ENCODE data around the gene CRYL1. TPM values are rescaled to one million over a fixed set of nuclear protein-coding genes. Genes with fewer than 3 reads are reported as not detected.

Gene CRYL1
- total RNA-seq, 1 donor from 2014 or later: 24.9 TPM

DNA sequence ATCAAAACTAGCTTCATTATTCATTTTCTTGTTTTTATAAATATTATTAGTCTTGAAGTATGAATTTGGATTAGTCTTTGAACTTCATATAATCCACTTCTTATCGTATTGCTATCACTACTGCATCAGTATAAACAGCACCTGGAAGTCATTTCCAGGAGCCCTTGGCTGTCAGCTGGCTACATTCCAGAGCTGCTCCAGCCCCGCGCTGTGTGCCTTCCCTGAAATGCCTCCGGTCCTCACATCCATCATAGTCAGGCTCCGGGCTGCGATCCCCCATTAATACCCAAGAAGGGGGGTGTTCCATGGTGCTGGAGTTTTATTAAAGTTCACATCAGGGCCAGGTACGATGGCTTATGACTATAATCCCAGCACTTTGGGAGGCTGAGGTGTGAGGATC, 169.2 kb downstream of the CRYL1 start:
- no peaks in the 10 kb centered on the region for H3K36me3 ChIP-seq
- H3K9me3 ChIP-seq: no peaks in the 10 kb centered on the region
- no peak for ATAC-seq
- peaks cover 5% of the 10 kb centered on the region for H3K27me3 ChIP-seq (ENCODE audit: low read depth)
- no peak for DNase-seq
- intact Hi-C loops (cut with DNase I): no loop called here
- H3K27ac ChIP-seq: no peak overlapping the region
- TF ChIP-seq, protein P1, sequence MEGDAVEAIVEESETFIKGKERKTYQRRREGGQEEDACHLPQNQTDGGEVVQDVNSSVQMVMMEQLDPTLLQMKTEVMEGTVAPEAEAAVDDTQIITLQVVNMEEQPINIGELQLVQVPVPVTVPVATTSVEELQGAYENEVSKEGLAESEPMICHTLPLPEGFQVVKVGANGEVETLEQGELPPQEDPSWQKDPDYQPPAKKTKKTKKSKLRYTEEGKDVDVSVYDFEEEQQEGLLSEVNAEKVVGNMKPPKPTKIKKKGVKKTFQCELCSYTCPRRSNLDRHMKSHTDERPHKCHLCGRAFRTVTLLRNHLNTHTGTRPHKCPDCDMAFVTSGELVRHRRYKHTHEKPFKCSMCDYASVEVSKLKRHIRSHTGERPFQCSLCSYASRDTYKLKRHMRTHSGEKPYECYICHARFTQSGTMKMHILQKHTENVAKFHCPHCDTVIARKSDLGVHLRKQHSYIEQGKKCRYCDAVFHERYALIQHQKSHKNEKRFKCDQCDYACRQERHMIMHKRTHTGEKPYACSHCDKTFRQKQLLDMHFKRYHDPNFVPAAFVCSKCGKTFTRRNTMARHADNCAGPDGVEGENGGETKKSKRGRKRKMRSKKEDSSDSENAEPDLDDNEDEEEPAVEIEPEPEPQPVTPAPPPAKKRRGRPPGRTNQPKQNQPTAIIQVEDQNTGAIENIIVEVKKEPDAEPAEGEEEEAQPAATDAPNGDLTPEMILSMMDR (IDR thresholded peaks at IDR 0.05): no peak
- no peak overlapping the region for H3K4me3 ChIP-seq
- peaks cover 16% of the 10 kb centered on the region for H3K4me1 ChIP-seq

DNA sequence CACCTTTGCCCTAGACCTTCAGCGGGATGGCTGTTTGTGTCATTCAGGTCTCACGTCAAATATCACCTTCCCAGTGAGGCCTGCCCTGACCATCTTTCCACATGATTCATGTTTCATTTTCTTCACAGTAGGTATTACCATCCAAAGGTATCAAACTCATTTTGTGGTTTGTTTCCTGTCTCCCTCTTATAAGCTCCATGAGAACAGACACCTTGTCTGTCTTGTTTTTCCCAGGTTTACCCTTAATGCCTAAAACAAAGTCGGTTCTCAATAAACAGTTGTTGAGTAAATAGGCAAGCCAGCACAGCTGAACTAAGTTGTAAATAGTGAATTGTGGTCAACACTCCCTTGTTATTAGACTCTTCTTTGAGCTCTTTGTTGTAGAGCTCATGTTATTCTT, 170.9 kb downstream of the CRYL1 start:
- Histone ChIP-seq H3K4me1 (peaks cover 30% of the 10 kb centered on the region), H3K4me3 (no peak overlapping the region), H3K36me3 (no peaks in the 10 kb centered on the region), H3K9me3 (no peaks in the 10 kb centered on the region), H3K27ac (no peak overlapping the region), H3K27me3 (ENCODE audit: low read depth) (peaks cover 3% of the 10 kb centered on the region)
- TF ChIP-seq, protein P1 (IDR thresholded peaks at IDR 0.05): no peak
- no peak for ATAC-seq
- intact Hi-C loops (cut with DNase I): no loop called here
- DNase-seq: no peak

DNA sequence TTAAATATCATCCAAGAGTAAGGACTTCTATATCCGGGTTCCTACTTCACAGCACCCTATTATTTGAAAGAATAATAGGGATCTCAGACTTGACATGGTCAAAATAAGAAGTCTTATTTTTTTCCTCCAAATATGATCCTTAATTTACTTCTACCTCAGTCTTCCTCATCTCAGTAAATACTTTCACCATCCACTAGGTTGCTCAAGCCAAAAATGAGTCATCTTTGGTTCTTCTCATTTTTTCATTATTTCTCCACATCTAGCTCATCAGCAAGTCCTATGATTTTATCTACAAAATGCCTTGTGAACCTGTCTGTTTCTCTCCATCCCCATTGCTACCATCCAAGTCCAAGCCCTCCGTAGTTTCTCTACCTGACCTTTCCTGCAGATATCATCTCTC, 171.7 kb downstream of the CRYL1 start:
- Histone ChIP-seq H3K4me1 (peaks cover 34% of the 10 kb centered on the region), H3K9me3 (no peaks in the 10 kb centered on the region), H3K27me3 (ENCODE audit: low read depth) (no peaks in the 10 kb centered on the region), H3K36me3 (no peaks in the 10 kb centered on the region), H3K4me3 (no peak overlapping the region), H3K27ac (no peak overlapping the region)
- no peak for DNase-seq
- intact Hi-C loops (cut with DNase I): no loop called here
- no peak for ATAC-seq
- TF ChIP-seq, protein P1 (IDR thresholded peaks at IDR 0.05): no peak

Small RNA genes within 50 kb of the gene (microRNA-seq; reads per million reads assigned to microRNA genes)
- not detected for gene MIR4499 (ENCODE audit: borderline number of aligned reads)

Other genes starting within 250 kb of the CRYL1 start
- gene IFT88, start 41.3 kb upstream of the CRYL1 start, total RNA-seq: 15.3 TPM
- 1.5 TPM for gene IL17D, start 177.8 kb upstream of the CRYL1 start, total RNA-seq
- 8.7 TPM for gene EEF1AKMT1, start 248.1 kb upstream of the CRYL1 start, total RNA-seq

Measured in lower lobe of right lung (tissue), 2 donors.